Omental fat pad (tissue), 4 donors: ENCODE data around the gene ANTXR1. TPM values are rescaled to one million over a fixed set of nuclear protein-coding genes. Genes with fewer than 3 reads are reported as not detected.

ENCODE experiments used
- ATAC-seq: fragments of 150-250 bp; one replicate; pipeline ENCODE4 v1.9.1; 2016; ENCODE audit warnings: mild to moderate bottlenecking, moderate library complexity; ENCODE audit not compliant: low FRiP score
- DNase-seq: peaks from one replicate; pipeline ENCODE4 v3.0.0-alpha.2; 2019; ENCODE audit warnings: low spot score
- CTCF ChIP-seq, 3 donors: fragments of 450-650 bp; IDR thresholded peaks; one replicate each; pipeline ENCODE4 v1.5.1; 2016 to 2017; ENCODE audit warnings: antibody characterized with exemption in 3 of 3, mild to moderate bottlenecking in 3 of 3, moderate library complexity in 2 of 3
- total RNA-seq, 4 donors: library from RNA; depleted of rRNA; stranded (reverse); fragments of >200 nt; gene quantifications; one replicate each; pipeline ENCODE4 v1.1.0, GENCODE V29; 2016

ANTXR1 gene
- total RNA-seq, 4 donors from 2014 or later: 27.7 to 49.1 (median 37.1) TPM

GRCh38 chr2:69077252-69077950 is 64.4 kb downstream of the ANTXR1 start:
- no peak for ATAC-seq
- no peak for DNase-seq
- no peak for TF ChIP-seq CTCF (IDR thresholded peaks at IDR 0.05)

- no peak for TF ChIP-seq CTCF (IDR thresholded peaks at IDR 0.05)
- ATAC-seq (no peak), DNase-seq (no peak)
Measured at GRCh38 chr2:69080071-69080470, 67.1 kb downstream of the ANTXR1 start.

- no peak for ATAC-seq
- no peak for DNase-seq
- TF ChIP-seq CTCF (IDR thresholded peaks at IDR 0.05): no peak
Measured at GRCh38 chr2:69081001-69081580, 68.1 kb downstream of the ANTXR1 start.

- no peak for TF ChIP-seq CTCF (IDR thresholded peaks at IDR 0.05)
- ATAC-seq (no peak), DNase-seq (no peak)
Measured at GRCh38 chr2:69081757-69082156, 68.8 kb downstream of the ANTXR1 start.

GRCh38 chr2:69082430-69082997 is 69.5 kb downstream of the ANTXR1 start:
- ATAC-seq (peak; percentile 30), DNase-seq (no peak)
- TF ChIP-seq CTCF (IDR thresholded peaks at IDR 0.05): no peak

- no peak for TF ChIP-seq CTCF (IDR thresholded peaks at IDR 0.05)
- DNase-seq (no peak), ATAC-seq (no peak)
Measured at GRCh38 chr2:69083235-69083748, 70.3 kb downstream of the ANTXR1 start.
